Fibroblast of upper back skin (primary cell): ENCODE results near the gene ANKRD13C.
"Not testable (repeated sequence)": the region's sequence is repeated elsewhere in the genome, so short reads cannot be mapped to it uniquely, and the experiment has no call there.

ENCODE experiments used
- DNase-seq: peaks from one replicate; pipeline ENCODE4 v3.0.0-alpha.2; 2013

Gene ANKRD13C, protein sequence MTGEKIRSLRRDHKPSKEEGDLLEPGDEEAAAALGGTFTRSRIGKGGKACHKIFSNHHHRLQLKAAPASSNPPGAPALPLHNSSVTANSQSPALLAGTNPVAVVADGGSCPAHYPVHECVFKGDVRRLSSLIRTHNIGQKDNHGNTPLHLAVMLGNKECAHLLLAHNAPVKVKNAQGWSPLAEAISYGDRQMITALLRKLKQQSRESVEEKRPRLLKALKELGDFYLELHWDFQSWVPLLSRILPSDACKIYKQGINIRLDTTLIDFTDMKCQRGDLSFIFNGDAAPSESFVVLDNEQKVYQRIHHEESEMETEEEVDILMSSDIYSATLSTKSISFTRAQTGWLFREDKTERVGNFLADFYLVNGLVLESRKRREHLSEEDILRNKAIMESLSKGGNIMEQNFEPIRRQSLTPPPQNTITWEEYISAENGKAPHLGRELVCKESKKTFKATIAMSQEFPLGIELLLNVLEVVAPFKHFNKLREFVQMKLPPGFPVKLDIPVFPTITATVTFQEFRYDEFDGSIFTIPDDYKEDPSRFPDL

DNA sequence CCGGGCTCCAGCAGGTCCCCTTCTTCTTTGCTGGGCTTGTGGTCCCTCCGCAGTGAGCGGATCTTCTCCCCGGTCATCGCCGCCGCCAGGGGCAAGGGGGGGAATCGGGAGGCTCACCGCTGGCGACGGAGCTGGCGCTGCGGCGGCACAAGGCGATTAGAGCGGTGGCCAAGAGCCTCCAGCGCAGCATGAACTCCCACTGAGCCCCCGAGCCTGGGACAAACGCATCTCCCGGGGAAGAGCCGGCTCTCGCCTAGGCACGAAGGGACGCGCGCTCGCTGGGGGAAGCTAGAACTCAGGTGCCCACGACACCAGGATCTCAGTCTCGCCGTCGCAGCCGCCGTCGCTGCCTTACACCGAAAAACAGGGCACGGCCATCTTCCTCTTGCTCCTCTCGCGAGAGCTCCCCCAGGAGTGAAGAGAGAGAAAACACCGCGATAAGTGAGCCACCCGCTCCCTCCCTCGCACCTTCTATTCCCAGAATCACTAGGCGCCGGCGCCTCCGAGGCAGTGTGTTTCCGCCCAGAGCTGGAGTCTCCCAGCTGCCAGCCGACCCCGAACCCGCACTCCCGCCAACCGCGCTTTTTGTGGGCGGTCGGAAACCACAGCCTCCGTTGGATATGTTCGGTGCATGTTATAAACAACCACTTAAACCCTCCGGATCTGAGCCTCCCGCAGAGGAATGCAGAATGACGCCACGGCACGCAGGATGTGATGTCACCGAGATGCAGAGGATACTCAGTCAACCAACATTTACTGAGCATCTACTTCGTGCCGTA lies at the start of gene ANKRD13C:
ANKRD13C (minus strand) TSS at position 391 of the 779 bp plus-strand sequence; CDS start at position 77, 314 bp downstream.
- DNase-seq, result peak; percentile 98

- no peak for DNase-seq
Observed at GRCh38 chr1:70403759-70404158, 49.2 kb upstream of the ANKRD13C start.

GRCh38 chr1:70401974-70402373 lies 47.5 kb upstream of the ANKRD13C start:
- DNase-seq, result no peak

GRCh38 chr1:70400335-70400734 lies 45.8 kb upstream of the ANKRD13C start:
- no peak for DNase-seq

GRCh38 chr1:70397013-70397412 lies 42.5 kb upstream of the ANKRD13C start:
- no peak for DNase-seq

- no peak for DNase-seq
Observed at GRCh38 chr1:70396607-70397006, 42.1 kb upstream of the ANKRD13C start.

DNA sequence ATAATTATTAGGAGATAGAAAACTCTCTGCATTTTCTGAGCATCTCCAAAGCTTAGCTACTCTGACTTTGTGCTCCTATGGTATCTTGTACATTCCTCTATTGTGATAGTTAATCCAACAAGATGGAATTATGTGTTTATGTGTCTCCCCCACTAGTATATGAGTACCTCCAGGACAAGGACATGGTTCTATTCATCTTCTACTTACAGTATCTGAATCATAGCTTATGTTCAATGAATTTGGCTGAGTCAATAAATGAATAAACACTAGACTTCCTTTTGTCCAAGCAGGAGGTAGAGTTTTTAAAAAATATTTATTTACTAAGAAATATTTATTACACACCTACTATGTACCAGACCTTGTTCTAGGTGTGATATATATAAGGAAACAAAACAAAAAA lies 38.1 kb upstream of the ANKRD13C start:
- no peak for DNase-seq

DNA sequence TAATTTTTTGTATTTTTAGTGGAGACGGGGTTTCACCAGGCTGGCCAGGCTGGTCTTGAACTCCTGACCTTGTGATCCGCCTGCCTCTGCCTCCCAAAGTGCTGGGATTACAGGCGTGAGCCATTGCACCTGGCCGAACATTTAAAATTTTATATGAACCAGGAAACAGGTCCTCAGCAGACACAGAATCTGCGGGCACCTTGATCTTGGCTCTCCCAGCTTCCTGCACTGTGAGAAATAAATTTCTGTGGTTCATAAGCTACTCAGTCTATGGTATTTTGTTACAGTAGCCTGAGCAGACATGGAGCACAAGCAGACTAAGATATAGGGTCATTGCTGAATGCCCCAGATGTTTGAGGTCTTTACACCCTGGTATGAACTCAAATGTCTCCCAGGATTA lies 33.0 kb upstream of the ANKRD13C start:
- DNase-seq, result no peak

DNA sequence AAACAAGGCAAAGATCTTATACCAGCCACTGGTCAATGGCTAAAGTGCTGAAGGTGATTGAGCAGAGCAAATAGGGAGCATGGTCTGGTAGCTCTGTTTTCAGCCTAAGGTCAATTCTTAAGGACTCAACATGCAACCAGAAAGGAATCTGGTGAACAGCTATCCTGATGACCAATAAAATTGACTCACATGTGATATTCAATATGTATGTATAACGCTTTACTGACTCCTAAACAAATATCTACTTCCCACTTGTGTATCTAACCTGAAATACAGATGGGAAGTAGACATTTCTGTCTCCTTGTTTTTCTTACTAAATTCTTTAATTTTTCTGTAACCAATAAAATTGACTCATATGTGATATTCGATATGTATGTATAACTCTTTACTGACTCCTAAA lies 31.6 kb upstream of the ANKRD13C start:
- no peak for DNase-seq

- no peak for DNase-seq
Observed at GRCh38 chr1:70385477-70385876, 31.0 kb upstream of the ANKRD13C start.

GRCh38 chr1:70384542-70384941 lies 30.0 kb upstream of the ANKRD13C start:
- DNase-seq, result no peak

DNA sequence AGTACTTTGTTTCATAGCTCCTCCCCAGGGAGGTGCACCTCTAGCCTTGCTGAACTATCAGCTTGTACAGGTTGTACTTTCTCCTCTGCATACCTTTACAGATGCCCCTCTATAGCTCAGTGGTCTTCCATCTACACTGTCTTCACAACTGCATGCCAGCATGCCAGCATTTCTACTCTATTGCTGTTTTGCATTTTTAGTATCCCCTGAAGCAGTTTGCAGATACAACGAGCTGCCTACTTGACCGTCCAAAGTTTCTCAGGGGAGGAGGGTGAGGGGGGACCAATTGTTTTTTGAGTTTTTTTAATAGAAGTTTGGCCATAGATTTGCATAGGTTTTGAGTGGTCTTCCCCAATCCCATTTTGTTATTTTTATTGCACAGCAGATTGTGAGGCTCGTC lies 29.0 kb upstream of the ANKRD13C start:
- DNase-seq, result no peak

DNA sequence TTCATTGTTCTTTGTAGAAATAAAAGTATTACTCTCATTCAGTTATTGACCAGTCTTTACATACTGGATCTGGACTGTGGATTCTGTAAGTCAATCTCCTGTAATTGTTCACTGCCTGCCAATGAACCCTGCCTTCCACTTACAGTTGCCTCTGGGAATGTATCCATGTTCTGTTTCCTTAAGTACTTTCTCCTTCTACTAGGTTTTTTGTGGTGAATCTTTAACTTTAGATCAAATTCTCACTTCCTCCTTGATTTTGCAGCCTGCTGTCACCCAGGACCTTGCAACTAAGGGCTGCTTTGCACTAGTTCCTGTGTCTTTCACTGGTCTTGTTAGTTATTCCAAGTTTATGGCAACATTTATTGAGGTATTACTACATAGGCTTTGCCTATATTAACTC lies 28.2 kb upstream of the ANKRD13C start:
- no peak for DNase-seq

DNA sequence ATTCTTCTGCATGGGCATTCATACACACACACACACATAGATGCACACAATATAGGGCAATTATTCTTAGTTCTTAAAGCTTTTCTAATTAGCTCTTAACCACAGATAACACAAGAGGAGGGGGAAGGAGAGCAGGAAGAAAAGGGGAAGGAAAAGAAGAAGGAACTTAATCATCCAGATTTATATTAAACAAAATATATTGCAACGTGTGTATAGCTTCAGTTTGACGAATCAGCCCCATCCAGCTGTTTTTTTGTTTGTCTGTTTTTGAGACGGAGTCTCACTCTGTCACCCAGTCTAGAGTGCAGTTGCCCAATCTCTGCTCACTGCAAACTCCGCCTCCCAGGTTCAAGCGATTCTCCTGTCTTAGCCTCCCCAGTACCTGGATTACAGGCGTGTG lies 21.7 kb upstream of the ANKRD13C start:
- no peak for DNase-seq

GRCh38 chr1:70373580-70373979 lies 19.1 kb upstream of the ANKRD13C start:
- DNase-seq, result peak; percentile 12

GRCh38 chr1:70372426-70372825 lies 17.9 kb upstream of the ANKRD13C start:
- no peak for DNase-seq

DNA sequence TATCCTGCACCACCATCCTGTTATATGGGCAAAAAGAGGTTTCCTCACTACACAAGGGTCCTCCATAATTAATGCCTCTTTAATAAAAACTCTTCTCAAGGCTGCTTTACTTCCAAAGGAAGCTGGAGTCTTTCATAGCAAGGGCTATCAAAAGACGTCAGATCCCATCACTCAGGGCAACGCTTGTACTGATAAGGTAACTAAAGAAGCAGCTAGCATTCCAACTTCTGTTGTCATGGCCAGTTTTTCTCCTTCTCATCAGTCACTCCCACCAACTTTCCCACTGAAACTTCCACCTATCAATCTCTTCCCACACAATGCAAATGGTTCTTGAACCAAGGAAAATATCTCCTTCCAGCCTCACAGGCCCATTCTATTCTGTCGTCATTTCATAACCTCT lies 17.1 kb upstream of the ANKRD13C start:
- not testable (repeated sequence) for DNase-seq

DNA sequence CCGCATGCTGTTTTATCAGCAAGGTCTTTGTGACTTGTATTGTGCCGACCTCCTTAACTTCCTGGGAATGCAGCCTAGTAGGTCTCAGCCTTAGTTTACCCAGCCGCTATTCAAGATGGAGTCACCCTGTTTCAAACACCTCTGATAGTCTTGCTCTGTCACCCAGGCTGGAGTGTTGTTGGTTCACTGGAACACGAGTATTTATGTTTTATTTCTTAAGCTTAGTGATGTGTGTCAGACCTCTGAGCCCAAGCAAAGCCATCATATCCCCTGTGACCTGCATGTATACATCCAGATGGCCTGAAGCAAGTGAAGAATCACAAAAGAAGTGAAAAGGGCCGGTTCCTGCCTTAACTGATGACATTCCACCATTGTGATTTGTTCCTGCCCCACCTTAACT lies 12.9 kb upstream of the ANKRD13C start:
- DNase-seq, result not testable (repeated sequence)

DNA sequence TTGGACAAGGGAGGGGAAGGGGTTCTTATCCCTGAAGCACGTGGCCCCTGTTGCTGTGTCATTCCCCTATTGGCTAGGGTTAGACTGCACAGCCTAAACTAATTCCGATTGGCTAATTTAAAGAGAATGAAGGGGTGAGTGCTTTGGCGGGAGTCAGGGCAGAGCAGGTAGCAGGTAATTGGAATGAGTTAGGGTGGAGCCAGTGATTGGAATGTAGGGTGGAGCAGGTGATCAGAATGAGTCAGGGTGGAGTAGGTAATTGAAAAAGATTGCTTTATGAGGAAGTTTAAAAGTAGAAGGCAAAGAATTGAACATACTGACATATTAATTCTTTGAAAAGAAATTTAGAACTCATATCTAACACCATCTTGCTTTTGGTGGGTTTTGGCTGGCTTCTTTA lies 12.5 kb upstream of the ANKRD13C start:
- DNase-seq, result not testable (repeated sequence)

GRCh38 chr1:70366425-70366952 lies 12.0 kb upstream of the ANKRD13C start:
- DNase-seq, result not testable (repeated sequence)

DNA sequence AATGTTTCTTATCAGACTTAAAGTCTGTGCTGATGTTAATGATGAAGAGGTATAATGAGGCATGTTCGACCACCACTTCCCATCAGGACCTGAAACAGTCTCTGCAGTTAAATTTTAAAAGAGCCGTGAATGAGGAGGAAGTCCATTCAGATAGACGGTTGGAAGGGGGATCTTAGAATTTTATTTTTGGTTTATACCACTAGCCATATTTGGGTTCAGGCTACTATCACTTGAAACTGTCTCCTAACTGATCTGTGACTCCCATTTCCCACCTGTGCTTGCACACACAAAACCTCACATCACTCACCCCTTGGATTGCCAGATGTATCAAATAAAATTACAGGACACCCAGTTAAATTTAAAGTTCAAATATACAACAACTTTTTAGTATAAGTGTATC lies 9.9 kb upstream of the ANKRD13C start:
- no peak for DNase-seq

DNA sequence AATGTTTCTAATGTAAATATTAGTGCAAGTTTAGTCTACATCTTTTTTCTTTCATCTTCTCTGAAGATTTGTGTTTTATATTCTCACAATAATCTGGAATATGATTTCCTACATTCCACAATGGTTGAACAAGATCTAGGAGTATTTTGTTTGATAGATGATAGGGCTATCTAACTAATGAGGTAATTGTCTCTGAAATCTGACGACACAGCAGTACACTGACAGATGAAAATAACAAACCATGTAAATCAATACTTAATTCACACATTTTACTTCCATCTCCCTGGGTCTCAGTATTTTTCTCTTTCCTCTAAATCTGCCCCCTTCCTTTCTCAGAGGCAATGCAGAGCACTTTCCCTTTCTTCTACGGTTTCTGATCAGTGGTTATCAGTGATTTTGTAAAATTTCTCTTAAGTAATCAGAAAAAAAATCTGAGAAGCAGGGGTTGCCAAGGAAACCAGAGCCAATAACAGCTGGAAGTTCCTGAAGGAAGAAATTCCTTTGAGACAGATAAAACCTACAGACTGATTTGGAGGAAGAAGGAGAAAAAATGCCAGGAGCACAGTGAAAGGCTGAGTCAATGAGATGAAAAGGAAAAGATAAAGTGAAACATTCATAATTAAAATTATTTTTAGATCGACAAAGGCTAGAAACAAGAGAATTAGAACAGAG lies 7.3 kb upstream of the ANKRD13C start:
- peak; percentile 74 for DNase-seq

DNA sequence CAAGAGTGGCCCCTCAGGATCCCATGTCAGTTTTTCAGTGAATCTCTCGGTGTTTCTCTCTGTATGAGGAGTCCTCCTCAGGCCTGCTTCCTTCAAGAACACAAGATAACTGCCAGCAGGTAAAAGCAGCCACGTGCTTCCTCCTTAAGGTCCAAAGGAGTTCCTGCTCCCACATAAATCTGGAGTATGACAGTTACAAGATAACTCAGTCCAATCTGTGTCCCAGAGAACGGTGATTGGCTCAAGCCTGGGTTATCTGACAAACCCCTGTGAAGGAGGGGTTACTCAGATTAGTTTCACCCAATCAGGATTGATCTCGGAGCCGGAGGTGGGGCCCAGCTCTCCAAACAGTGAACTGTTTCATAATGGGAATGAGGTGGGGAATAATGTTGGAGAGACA lies 5.8 kb upstream of the ANKRD13C start:
- no peak for DNase-seq
